ENCODE data around the gene CRYBA2.

The CRYBA2 gene

GRCh38 chr2:218999021-218999880, 6.0 kb upstream of the CRYBA2 start:
- no peak for DNase-seq (ENCODE audit: low spot score)

GRCh38 chr2:218998414-218999002, 5.3 kb upstream of the CRYBA2 start:
- no peak for DNase-seq (ENCODE audit: low spot score)

GRCh38 chr2:218997731-218998130, 4.5 kb upstream of the CRYBA2 start:
- no peak for DNase-seq (ENCODE audit: low spot score)

GRCh38 chr2:218996937-218997336, 3.7 kb upstream of the CRYBA2 start:
- no peak for DNase-seq (ENCODE audit: low spot score)

- peak; percentile 98 for DNase-seq (ENCODE audit: low spot score)
These were observed 2.9 kb upstream of the CRYBA2 start for GRCh38 chr2:218995972-218996711.

GRCh38 chr2:218995561-218995960, 2.3 kb upstream of the CRYBA2 start:
- no peak for DNase-seq (ENCODE audit: low spot score)

GRCh38 chr2:218992703-218993344, 398 bp downstream of the CRYBA2 start:
- no peak for DNase-seq (ENCODE audit: low spot score)

GRCh38 chr2:218992196-218992595, 1.0 kb downstream of the CRYBA2 start:
- no peak for DNase-seq (ENCODE audit: low spot score)

- DNase-seq (ENCODE audit: low spot score) = peak; percentile 79
These were observed 1.5 kb downstream of the CRYBA2 start for GRCh38 chr2:218991674-218992168.

- no peak for DNase-seq (ENCODE audit: low spot score)
These were observed 2.6 kb downstream of the CRYBA2 start for GRCh38 chr2:218990612-218991011.

- no peak for DNase-seq (ENCODE audit: low spot score)
These were observed 3.2 kb downstream of the CRYBA2 start for GRCh38 chr2:218990052-218990451.

- no peak for DNase-seq (ENCODE audit: low spot score)
These were observed 4.6 kb downstream of the CRYBA2 start for GRCh38 chr2:218988650-218989049.

- DNase-seq (ENCODE audit: low spot score) = no peak
These were observed 5.1 kb downstream of the CRYBA2 start for GRCh38 chr2:218988164-218988563.

GRCh38 chr2:218986148-218986761, 7.0 kb downstream of the CRYBA2 start:
- no peak for DNase-seq (ENCODE audit: low spot score)

GRCh38 chr2:218985325-218986091, 7.7 kb downstream of the CRYBA2 start:
- DNase-seq (ENCODE audit: low spot score) = no peak

GRCh38 chr2:218985021-218985324, 8.2 kb downstream of the CRYBA2 start, which contains the start of gene FEV:
FEV (minus strand) TSS chr2:218985184; CDS start chr2:218985075, 109 bp downstream.
- DNase-seq (ENCODE audit: low spot score) = no peak

- DNase-seq (ENCODE audit: low spot score) = no peak
These were observed 8.8 kb downstream of the CRYBA2 start for GRCh38 chr2:218984239-218985020.

GRCh38 chr2:218983934-218984238, 9.3 kb downstream of the CRYBA2 start:
- no peak for DNase-seq (ENCODE audit: low spot score)

GRCh38 chr2:218983263-218983933, 9.8 kb downstream of the CRYBA2 start:
- DNase-seq (ENCODE audit: low spot score) = no peak
